ENCODE data around the gene SEZ6. TPM values are rescaled to one million over a fixed set of nuclear protein-coding genes. Genes with fewer than 3 reads are reported as not detected.

Gene SEZ6
- total RNA-seq, 2 donors from 2014 or later = not detected

DNA sequence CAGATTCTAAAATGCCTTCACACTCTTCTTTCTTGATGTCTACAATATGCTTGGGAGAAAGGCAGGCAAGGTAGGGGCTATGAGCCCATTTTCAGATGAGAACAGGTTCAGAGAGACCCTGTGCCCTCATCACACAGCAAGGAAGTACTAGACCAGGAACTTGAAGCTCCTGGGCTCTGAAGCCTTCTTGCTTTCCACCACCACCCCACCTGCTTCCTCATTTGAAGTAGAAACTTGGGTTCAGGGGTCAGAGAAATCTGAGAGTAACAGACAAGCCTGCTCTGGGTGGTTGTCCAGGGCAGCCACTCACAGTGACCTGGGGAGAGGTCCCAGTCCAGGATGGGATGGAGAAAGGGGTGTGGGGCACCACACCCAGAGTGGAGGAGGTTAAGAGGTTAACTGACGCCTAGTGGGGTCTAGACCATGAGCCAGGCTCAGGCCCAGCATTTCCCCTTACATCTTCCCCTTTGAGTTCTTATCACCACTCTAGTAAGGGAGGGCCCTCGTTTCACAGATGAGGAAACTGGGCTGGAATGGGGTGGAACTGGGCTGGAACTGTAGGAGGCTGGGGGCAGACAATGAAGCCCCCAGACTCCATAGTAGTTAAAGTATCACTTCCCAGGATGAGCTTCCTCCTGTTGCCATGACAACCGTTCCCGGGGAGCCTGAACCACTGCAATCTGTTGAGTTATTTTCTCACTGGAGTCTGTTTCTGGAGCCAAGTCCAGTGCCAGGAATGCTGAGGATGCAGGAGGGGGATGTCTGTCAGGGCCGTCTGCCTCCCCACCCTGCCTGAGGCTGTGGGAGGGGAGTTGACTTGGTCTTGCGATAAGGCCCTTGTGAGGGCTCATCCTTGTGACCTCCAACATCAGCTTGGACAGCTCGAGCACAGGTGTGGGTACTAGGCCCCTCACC is 38.4 kb downstream of the SEZ6 start:
- Histone ChIP-seq H3K27me3 (no peaks in the 10 kb centered on the region), H3K36me3 (replicated peaks in 1 of 2; ENCODE audit: insufficient read depth in 1 of 2, low read depth in 2 of 2) (no peaks in the 10 kb centered on the region), H3K4me1 (peaks cover 21% of the 10 kb centered on the region), H3K9me3 (no peaks in the 10 kb centered on the region), H3K4me3 (no peak overlapping the region), H3K27ac (no peak overlapping the region)
- DNase-seq = no peak
- intact Hi-C loops (cut with DNase I) = no loop called here
- 59% methylated on average over 3 to 7 of the region's 7 CpGs for WGBS, 2 donors
- TF ChIP-seq CTCF (IDR thresholded peaks at IDR 0.05) (no peak), POLR2A (IDR thresholded peaks at IDR 0.05) (no peak)
- ATAC-seq = no peak

GRCh38 chr17:28963841-28964240 is 42.0 kb downstream of the SEZ6 start:
- WGBS, 2 donors = 32 to 51% methylated on average over 7 to 8 of the region's 8 CpGs
- peaks cover 9% of the 10 kb centered on the region for H3K4me1 ChIP-seq
- H3K36me3 ChIP-seq (replicated peaks in 1 of 2; ENCODE audit: insufficient read depth in 1 of 2, low read depth in 2 of 2) = no peaks in the 10 kb centered on the region
- H3K9me3 ChIP-seq = no peaks in the 10 kb centered on the region
- H3K4me3 ChIP-seq = no peak overlapping the region
- H3K27ac ChIP-seq = no peak overlapping the region
- peaks cover 0 to 4% of the 10 kb centered on the region in 2 donors for H3K27me3 ChIP-seq
- DNase-seq = no peak
- intact Hi-C loops (cut with DNase I) = loop anchor here (5.0 kb wide), 1 partner anchor 148 kb away; no protein-coding TSS in a partner anchor
- TF ChIP-seq POLR2A (IDR thresholded peaks at IDR 0.05) (no peak), CTCF (IDR thresholded peaks at IDR 0.05) (no peak)
- no peak for ATAC-seq

- intact Hi-C loops (cut with DNase I) = loop anchor here (5.0 kb wide), 1 partner anchor 149 kb away; no protein-coding TSS in a partner anchor
- Histone ChIP-seq H3K27ac (no peak overlapping the region), H3K4me3 (no peak overlapping the region), H3K36me3 (replicated peaks in 1 of 2; ENCODE audit: insufficient read depth in 1 of 2, low read depth in 2 of 2) (no peaks in the 10 kb centered on the region), H3K4me1 (peaks cover 4% of the 10 kb centered on the region), H3K9me3 (no peaks in the 10 kb centered on the region), H3K27me3 (peaks cover 0 to 4% of the 10 kb centered on the region in 2 donors)
- ATAC-seq (no peak), DNase-seq (no peak)
- no peak for TF ChIP-seq POLR2A (IDR thresholded peaks at IDR 0.05)
- no peak for TF ChIP-seq CTCF (IDR thresholded peaks at IDR 0.05)
- WGBS, 2 donors = 47 to 50% methylated on average over 6 of the region's 6 CpGs
These were observed 42.7 kb downstream of the SEZ6 start for GRCh38 chr17:28963055-28963611.

GRCh38 chr17:28961391-28961790 is 44.4 kb downstream of the SEZ6 start:
- no peak overlapping the region for H3K4me3 ChIP-seq
- H3K4me1 ChIP-seq = no peaks in the 10 kb centered on the region
- no peak for DNase-seq
- H3K27ac ChIP-seq = no peak overlapping the region
- no peak for TF ChIP-seq POLR2A (IDR thresholded peaks at IDR 0.05)
- no peak for TF ChIP-seq CTCF (IDR thresholded peaks at IDR 0.05)
- no peaks in the 10 kb centered on the region for H3K36me3 ChIP-seq (replicated peaks in 1 of 2; ENCODE audit: insufficient read depth in 1 of 2, low read depth in 2 of 2)
- no peak for ATAC-seq
- intact Hi-C loops (cut with DNase I) = loop anchor here (5.0 kb wide), 1 partner anchor 151 kb away; no protein-coding TSS in a partner anchor
- no peaks in the 10 kb centered on the region for H3K9me3 ChIP-seq
- WGBS, 2 donors = 70 to 88% methylated on average over 7 of the region's 7 CpGs
- H3K27me3 ChIP-seq = peaks cover 0 to 4% of the 10 kb centered on the region in 2 donors
